ENCODE results near the gene TBATA.

DNA sequence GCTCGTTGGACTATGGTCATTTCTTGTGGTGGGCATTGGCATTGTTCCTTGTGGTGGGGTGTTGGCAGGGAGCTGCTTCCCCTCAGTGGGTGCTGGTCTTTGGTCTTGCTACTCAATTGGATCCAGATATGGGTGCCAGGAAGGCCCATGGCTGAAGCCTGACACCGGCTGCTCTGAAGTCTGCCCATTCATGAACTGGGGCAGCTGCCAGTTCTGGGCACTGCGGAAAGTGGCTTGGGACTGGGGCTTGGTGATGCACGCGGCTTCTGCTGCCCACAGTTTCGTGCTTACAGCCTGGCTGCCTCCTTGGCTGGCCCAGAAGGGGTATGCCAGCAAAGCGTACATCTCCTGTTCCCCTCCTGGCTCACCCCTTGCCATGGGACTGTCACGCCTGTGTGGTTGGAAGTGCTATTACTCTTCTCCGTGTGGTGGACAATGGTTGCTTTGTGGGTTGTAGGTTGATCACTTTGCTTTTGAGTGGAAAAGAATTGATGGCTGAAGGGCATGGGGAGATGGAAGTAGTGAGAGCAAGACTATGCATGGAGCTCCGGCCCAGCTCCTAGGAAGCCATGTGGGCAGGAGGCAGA, 58.2 kb downstream of the TBATA start:
- TF ChIP-seq POLR2AphosphoS5 (IDR thresholded peaks at IDR 0.05) (no peak), POLR2A (IDR thresholded peaks at IDR 0.05) (no peak)
- TF ChIP-seq, protein P1, sequence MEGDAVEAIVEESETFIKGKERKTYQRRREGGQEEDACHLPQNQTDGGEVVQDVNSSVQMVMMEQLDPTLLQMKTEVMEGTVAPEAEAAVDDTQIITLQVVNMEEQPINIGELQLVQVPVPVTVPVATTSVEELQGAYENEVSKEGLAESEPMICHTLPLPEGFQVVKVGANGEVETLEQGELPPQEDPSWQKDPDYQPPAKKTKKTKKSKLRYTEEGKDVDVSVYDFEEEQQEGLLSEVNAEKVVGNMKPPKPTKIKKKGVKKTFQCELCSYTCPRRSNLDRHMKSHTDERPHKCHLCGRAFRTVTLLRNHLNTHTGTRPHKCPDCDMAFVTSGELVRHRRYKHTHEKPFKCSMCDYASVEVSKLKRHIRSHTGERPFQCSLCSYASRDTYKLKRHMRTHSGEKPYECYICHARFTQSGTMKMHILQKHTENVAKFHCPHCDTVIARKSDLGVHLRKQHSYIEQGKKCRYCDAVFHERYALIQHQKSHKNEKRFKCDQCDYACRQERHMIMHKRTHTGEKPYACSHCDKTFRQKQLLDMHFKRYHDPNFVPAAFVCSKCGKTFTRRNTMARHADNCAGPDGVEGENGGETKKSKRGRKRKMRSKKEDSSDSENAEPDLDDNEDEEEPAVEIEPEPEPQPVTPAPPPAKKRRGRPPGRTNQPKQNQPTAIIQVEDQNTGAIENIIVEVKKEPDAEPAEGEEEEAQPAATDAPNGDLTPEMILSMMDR (IDR thresholded peaks at IDR 0.05 in 8 of 11, conservative IDR thresholded peaks at IDR 0.05 in 3 of 11): no peak

All from spleen (tissue), 7 donors.